ENCODE data around the gene ARL6IP4.

The ARL6IP4 gene

GRCh38 chr12:123028475-123028874, 48.0 kb downstream of the ARL6IP4 start:
- H3K27ac ChIP-seq, result no peak overlapping the region
- in situ Hi-C loops (cut with HindIII; ENCODE audit: low pct_ligation_motif_present, low sequenced_read_pairs), result no loop called here
- H3K4me3 ChIP-seq (ENCODE audit: low read depth, low read length), result no peak overlapping the region
- H3K27me3 ChIP-seq (replicated peaks), result no peaks in the 10 kb centered on the region
- no peak for DNase-seq
- TF ChIP-seq CTCF (IDR thresholded peaks at IDR 0.05; ENCODE audit: low read depth, low read length, missing control alignments), result no peak
- H3K36me3 ChIP-seq (replicated peaks), result no peaks in the 10 kb centered on the region

- DNase-seq, result no peak
- Histone ChIP-seq H3K27ac (no peak overlapping the region), H3K36me3 (replicated peaks) (no peaks in the 10 kb centered on the region), H3K4me3 (ENCODE audit: low read depth, low read length) (no peak overlapping the region), H3K27me3 (replicated peaks) (no peaks in the 10 kb centered on the region)
- in situ Hi-C loops (cut with HindIII; ENCODE audit: low pct_ligation_motif_present, low sequenced_read_pairs), result no loop called here
- no peak for TF ChIP-seq CTCF (IDR thresholded peaks at IDR 0.05; ENCODE audit: low read depth, low read length, missing control alignments)
Observed at GRCh38 chr12:123029550-123029949, 49.1 kb downstream of the ARL6IP4 start.

- no peak overlapping the region for H3K4me3 ChIP-seq (ENCODE audit: low read depth, low read length)
- DNase-seq, result no peak
- no peak for TF ChIP-seq CTCF (IDR thresholded peaks at IDR 0.05; ENCODE audit: low read depth, low read length, missing control alignments)
- no peaks in the 10 kb centered on the region for H3K27me3 ChIP-seq (replicated peaks)
- in situ Hi-C loops (cut with HindIII; ENCODE audit: low pct_ligation_motif_present, low sequenced_read_pairs), result no loop called here
- no peaks in the 10 kb centered on the region for H3K36me3 ChIP-seq (replicated peaks)
- no peak overlapping the region for H3K27ac ChIP-seq
Observed at GRCh38 chr12:123030686-123031085, 50.2 kb downstream of the ARL6IP4 start.

- no peak for DNase-seq
- Histone ChIP-seq H3K36me3 (replicated peaks) (no peaks in the 10 kb centered on the region), H3K4me3 (ENCODE audit: low read depth, low read length) (no peak overlapping the region), H3K27ac (no peak overlapping the region), H3K27me3 (replicated peaks) (no peaks in the 10 kb centered on the region)
- no peak for TF ChIP-seq CTCF (IDR thresholded peaks at IDR 0.05; ENCODE audit: low read depth, low read length, missing control alignments)
- in situ Hi-C loops (cut with HindIII; ENCODE audit: low pct_ligation_motif_present, low sequenced_read_pairs), result no loop called here
Observed at GRCh38 chr12:123031171-123031845, 50.8 kb downstream of the ARL6IP4 start.
